Stomach smooth muscle (tissue), 2 donors: ENCODE measurements around the gene NKD2.

Experiments
- H3K27ac ChIP-seq: one replicate; pipeline ENCODE4 v1.7.0; 2013; ENCODE audit warnings: mild to moderate bottlenecking, low read length, inconsistent platforms
- H3K27me3 ChIP-seq, 2 donors: one replicate each; pipeline ENCODE4 v1.7.0; 2013; ENCODE audit warnings: low read length in 2 of 2; ENCODE audit not compliant: insufficient read depth in 2 of 2, control insufficient read depth in 1 of 2
- H3K36me3 ChIP-seq, 2 donors: one replicate each; pipeline ENCODE4 v1.7.0; 2013; ENCODE audit warnings: low read length in 2 of 2; ENCODE audit not compliant: control insufficient read depth in 2 of 2, insufficient read depth in 2 of 2
- H3K4me1 ChIP-seq: one replicate; pipeline ENCODE4 v1.7.0; 2013; ENCODE audit warnings: low read length; ENCODE audit not compliant: control insufficient read depth, insufficient read depth
- H3K4me3 ChIP-seq, 2 donors: one replicate each; pipeline ENCODE4 v1.7.0; 2013; ENCODE audit warnings: low read length in 2 of 2
- H3K9ac ChIP-seq, 2 donors: one replicate each; pipeline ENCODE4 v1.7.0; 2013; ENCODE audit warnings: low read length in 2 of 2, mild to moderate bottlenecking in 1 of 2
- H3K9me3 ChIP-seq, 2 donors: one replicate each; pipeline ENCODE4 v1.7.0; 2013; ENCODE audit warnings: low read length in 2 of 2; ENCODE audit not compliant: control insufficient read depth in 2 of 2
- donor health status: healthy.
- donor health status: Pancreatic carcinoma.

The NKD2 gene

DNA sequence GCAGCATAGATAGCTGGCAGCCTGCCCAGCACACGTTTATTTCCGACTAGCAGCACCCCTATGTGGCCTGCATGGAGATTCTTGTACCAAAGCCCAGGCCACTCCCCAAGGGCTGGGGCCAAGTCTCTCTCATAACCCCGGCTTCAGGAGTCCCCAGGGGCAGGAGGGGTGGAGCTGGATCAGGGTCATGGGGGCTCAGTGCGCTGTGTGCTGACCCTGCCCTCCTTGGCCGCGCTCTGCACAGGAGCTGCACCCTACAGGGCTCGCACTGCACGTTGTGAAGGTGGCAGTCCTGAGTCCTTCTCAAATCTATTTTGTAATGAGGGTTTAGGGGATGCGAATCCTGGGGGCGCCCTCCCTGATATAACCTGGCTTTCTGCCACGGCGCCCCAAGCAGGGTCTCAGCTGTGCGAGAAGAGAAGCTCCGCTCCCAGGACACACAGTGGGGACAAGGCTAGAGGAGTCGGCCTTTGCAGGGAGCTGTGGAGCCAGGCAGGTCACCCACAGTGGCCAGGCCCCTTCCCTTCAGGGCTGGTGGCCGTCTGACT lies 28.6 kb downstream of the NKD2 start:
- Histone ChIP-seq H3K4me1 (no peaks in the 10 kb centered on the region), H3K4me3 (no peak overlapping the region), H3K27ac (no peak overlapping the region), H3K36me3 (no peaks in the 10 kb centered on the region), H3K9ac (no peak overlapping the region), H3K9me3 (no peaks in the 10 kb centered on the region), H3K27me3 (no peaks in the 10 kb centered on the region)

DNA sequence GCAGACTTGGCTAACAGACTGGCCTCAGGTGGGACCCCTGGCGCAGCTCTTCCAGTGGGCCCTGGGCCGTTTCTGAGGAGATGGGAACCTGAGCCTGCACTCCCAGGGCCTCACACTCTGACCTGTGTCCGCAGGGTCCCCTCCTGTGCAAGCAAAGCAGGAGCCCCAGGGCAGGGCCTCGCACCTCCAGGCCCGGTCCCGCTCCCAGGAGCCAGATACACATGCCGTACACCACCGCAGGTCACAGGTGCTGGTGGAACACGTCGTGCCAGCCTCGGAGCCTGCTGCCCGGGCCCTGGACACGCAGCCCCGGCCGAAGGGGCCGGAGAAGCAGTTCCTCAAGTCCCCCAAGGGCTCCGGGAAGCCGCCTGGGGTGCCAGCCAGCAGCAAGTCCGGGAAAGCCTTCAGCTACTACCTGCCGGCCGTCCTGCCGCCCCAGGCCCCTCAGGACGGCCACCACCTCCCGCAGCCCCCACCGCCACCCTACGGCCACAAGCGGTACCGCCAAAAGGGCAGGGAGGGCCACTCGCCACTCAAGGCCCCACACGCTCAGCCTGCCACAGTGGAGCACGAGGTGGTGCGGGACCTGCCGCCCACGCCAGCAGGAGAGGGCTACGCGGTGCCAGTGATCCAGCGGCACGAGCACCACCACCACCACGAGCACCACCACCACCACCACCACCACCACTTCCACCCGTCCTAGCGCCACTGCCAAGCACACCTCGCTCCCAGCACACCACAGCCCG lies 29.2 kb downstream of the NKD2 start:
- H3K27ac ChIP-seq, result no peak overlapping the region
- no peaks in the 10 kb centered on the region for H3K9me3 ChIP-seq
- H3K4me3 ChIP-seq, result no peak overlapping the region
- no peaks in the 10 kb centered on the region for H3K4me1 ChIP-seq
- H3K27me3 ChIP-seq, result no peaks in the 10 kb centered on the region
- H3K9ac ChIP-seq, result no peak overlapping the region
- no peaks in the 10 kb centered on the region for H3K36me3 ChIP-seq

DNA sequence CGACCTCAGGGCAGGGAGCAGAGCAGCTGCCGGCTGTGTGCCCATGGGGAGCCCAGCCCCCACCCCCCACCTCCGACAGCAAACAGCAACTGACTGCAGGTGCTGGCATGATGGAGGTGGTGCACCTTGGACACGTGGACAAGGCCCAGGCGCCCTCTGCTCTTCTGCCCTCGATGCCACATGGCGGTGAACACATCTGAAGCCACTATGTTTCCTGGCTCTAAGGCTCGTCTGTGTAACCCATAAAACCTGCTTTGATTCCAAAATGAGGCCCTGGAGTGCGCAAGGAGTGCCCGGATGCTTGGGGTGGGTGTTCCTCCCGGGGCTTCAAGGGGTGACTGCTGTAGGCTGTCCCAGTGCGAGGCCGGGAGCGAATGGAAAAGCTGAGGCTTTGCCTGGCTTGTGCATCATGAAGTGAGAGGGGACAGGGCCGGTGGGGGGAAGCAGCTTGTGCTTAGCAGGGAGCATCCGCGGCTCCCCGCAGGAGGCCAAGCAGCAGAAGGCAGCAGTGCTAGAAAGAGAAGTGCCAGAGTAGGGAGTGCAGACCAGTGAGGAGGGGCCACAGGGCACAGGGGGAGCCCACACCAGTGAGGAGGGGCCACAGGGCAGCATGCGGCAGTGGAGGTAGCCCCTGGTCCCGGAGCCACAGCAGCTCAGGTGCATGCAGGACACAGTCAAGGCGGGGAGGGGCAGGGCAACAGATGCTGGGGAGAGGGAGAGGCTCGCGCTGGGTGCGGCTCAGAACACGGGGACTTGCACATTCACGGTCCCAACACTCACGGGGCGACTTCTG lies 30.0 kb downstream of the NKD2 start:
- no peaks in the 10 kb centered on the region for H3K27me3 ChIP-seq
- no peak overlapping the region for H3K9ac ChIP-seq
- no peak overlapping the region for H3K4me3 ChIP-seq
- no peak overlapping the region for H3K27ac ChIP-seq
- no peaks in the 10 kb centered on the region for H3K4me1 ChIP-seq
- H3K36me3 ChIP-seq, result no peaks in the 10 kb centered on the region
- H3K9me3 ChIP-seq, result no peaks in the 10 kb centered on the region

DNA sequence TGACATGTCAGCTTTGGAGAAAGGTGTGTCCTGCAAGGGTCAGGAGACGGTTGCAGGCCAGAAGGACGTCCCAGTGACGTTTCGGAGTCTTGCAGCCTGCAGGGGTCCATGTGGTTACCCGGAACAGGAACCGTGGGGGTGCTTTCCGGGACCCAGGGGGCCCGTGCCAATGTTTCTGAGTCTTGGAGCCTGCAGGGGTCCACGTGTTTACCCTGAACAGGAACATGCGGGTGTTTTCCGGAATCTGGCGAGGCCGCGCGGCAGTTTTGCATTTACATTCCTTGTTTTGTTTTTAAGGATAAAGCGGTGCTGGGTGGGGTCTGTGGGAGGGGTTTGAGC lies 30.6 kb downstream of the NKD2 start:
- Histone ChIP-seq H3K9me3 (no peaks in the 10 kb centered on the region), H3K9ac (no peak overlapping the region), H3K4me1 (no peaks in the 10 kb centered on the region), H3K27me3 (no peaks in the 10 kb centered on the region), H3K27ac (no peak overlapping the region), H3K36me3 (no peaks in the 10 kb centered on the region), H3K4me3 (no peak overlapping the region)

DNA sequence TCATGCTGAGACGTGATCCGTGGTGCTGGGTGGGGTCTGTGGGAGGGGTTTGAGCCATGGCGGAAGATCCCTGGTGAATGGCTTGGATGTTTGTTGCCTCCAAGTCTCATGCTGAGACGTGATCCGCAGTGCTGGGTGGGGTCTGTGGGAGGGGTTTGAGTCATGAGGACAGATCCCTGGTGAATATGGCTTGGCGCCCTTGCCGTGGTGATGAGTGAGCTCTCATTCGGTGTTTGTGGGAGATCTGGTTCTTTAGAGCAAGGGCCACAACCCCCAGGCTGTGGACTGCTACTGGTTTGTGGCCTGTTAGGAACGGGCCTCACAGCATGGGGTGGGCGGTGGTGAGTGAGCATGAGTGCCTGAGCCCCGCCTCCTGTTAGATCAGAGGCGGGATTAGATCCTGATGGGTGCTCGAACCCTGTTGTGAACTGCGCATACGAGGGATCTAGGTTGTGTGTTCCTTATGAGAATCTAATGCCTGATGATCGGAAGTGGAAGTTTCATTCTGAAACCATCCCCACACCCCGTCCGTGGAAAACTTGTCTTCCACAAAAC lies 31.2 kb downstream of the NKD2 start:
- H3K27ac ChIP-seq, result no peak overlapping the region
- no peaks in the 10 kb centered on the region for H3K36me3 ChIP-seq
- H3K4me1 ChIP-seq, result no peaks in the 10 kb centered on the region
- no peak overlapping the region for H3K4me3 ChIP-seq
- no peaks in the 10 kb centered on the region for H3K9me3 ChIP-seq
- H3K9ac ChIP-seq, result no peak overlapping the region
- no peaks in the 10 kb centered on the region for H3K27me3 ChIP-seq

DNA sequence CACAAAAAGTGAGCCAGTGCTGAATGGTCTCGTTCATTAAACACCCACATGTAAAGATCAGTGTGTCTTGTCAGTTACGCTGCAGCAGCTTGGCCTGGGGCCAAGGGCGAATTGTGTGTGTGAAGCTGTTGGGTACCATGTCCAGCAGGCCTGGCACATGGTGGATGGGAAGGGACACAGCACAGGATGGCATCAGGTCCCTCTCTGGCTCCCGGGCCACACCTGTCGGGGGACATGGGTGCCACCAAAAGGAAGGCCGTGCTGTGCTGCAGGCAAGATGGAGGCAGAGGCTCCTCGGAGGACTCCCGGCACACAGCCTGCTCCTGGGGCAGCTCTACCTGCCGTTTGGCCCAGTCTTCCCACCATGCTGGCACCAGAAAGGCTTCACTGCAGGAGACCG lies 32.0 kb downstream of the NKD2 start:
- Histone ChIP-seq H3K9me3 (no peaks in the 10 kb centered on the region), H3K36me3 (no peaks in the 10 kb centered on the region), H3K4me3 (no peak overlapping the region), H3K27ac (no peak overlapping the region), H3K4me1 (no peaks in the 10 kb centered on the region), H3K27me3 (no peaks in the 10 kb centered on the region), H3K9ac (no peak overlapping the region)

DNA sequence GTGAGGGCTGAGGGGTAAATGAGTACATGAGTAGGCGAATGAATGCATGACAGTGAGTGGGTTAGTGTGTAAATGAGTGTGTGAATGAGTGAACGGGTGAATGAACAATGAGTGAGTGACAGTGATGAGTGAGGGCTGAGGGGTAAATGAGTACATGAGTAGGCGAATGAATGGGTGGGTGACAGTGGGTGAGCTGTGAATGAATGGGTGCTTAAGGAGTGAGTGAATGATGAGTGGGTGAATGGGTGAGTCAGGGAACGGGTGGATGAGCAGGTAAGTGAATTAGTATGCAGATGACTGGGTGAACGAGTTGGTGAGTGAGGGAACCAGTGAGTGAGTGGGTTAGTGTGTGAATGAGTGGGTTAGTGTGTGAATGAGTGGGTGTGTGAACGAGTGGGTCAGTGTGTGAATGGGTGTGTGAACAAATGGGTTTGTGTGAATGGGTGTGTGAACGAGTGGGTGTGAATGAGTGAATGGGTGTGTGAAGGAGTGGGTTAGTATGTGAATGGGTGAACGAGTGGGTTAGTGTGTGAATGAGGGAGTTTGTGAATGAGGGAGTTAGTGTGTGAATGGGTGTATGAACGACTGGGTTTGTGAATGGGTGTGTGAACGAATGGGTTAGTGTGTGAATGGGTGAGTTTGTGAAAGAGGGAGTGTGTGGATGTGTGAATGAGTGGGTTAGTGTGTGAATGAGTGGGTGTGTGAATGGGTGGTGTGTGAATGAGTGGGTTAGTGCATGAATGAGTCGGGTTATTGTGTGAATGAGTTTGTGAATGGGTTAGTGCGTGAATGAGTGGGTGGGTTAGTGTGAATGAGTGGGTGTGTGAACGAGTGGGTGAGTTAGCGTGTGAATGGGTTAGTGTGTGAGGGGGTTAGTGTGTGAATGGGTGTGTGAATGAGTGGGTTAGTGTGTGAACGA lies 32.9 kb downstream of the NKD2 start:
- no peak overlapping the region for H3K9ac ChIP-seq
- H3K27me3 ChIP-seq, result no peaks in the 10 kb centered on the region

DNA sequence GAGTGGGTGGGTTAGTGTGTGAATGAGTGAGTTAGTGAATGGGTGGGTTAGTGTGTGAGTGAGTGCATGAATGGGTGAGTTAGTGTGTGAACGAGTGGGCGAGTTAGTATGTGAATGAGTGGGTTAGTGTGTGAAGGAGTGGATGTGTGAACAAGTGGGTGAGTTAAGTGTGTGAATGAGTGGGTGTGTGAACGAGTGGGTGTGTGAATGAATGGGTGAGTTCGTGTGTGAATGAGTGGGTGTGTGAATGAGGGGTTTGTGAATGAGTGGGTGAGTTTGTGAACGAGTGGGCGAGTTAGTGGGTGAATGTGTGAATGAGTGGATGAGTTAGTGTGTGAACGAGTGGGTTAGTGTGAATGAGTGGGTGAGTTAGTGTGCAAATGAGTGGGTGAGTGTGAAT lies 34.0 kb downstream of the NKD2 start:
- Histone ChIP-seq H3K36me3 (no peaks in the 10 kb centered on the region), H3K9ac (no peak overlapping the region)

More for the DNA sequence above, 32.9 kb downstream of the NKD2 start:
- Histone ChIP-seq H3K36me3 (no peaks in the 10 kb centered on the region), H3K27ac (no peak overlapping the region), H3K4me3 (no peak overlapping the region), H3K9me3 (no peaks in the 10 kb centered on the region), H3K4me1 (no peaks in the 10 kb centered on the region)

DNA sequence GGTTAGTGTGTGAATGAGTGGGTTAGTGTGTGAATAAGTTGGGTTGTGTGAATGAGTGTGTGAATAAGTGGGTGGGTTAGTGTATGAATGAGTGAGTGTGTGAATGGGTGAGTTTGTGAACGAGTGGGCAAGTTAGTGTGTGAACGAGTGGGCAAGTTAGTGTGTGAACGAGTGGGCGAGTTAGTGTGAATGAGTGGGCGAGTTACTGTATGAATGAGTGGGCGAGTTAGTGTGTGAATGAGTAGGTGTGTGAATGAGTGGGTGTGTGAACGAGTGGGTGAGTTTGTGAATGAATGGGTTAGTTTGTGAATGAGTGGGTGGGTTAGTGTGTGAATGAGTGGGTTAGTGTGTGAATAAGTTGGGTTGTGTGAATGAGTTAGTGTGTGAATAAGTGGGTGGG lies 34.7 kb downstream of the NKD2 start:
- Histone ChIP-seq H3K9ac (no peak overlapping the region), H3K36me3 (no peaks in the 10 kb centered on the region), H3K27ac (no peak overlapping the region), H3K4me3 (no peak overlapping the region), H3K9me3 (no peaks in the 10 kb centered on the region), H3K4me1 (no peaks in the 10 kb centered on the region), H3K27me3 (no peaks in the 10 kb centered on the region)

More for the DNA sequence above, 34.0 kb downstream of the NKD2 start:
- H3K4me1 ChIP-seq, result no peaks in the 10 kb centered on the region
- H3K9me3 ChIP-seq, result no peaks in the 10 kb centered on the region
- no peak overlapping the region for H3K4me3 ChIP-seq
- H3K27ac ChIP-seq, result no peak overlapping the region
- H3K27me3 ChIP-seq, result no peaks in the 10 kb centered on the region

DNA sequence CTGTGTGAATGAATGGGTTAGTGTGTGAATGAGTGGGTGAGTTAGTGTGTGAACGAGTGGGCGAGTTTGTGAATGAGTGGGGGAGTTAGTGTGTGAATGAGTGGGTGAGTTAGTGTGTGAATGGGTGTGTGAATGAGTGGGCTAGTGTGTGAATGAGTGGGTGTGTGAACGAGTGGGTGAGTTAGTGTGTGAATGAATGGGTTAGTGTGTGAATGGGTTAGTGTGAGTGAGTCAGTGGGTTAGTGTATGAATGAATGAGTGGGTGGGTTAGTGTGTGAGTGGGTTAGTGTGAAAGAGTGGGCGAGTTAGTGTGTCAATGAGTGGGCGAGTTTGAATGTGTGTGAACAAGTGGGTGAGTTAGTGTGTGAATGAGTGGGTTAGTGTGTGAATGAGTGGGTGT lies 35.5 kb downstream of the NKD2 start:
- Histone ChIP-seq H3K27ac (no peak overlapping the region), H3K9ac (no peak overlapping the region), H3K9me3 (no peaks in the 10 kb centered on the region), H3K4me1 (no peaks in the 10 kb centered on the region), H3K27me3 (no peaks in the 10 kb centered on the region), H3K36me3 (no peaks in the 10 kb centered on the region), H3K4me3 (no peak overlapping the region)
